Tibial artery (tissue), 4 donors: Measurements from ENCODE around the gene PBX1.

Experiments used
- DNase-seq, 2 donors: peaks; one replicate each; pipeline ENCODE4 v3.0.0-alpha.2; 2019
- H3K27ac ChIP-seq, 2 donors: fragments of 200-600 bp; sonication (generic) in 1 of 2; 1 replicate in 1 of 2; 2 replicates in 1 of 2; pipeline ENCODE4 v1.5.1; 2018 to 2019; ENCODE audit warnings: mild to moderate bottlenecking in 1 of 2
- H3K27me3 ChIP-seq, 2 donors: fragments of 200-600 bp; sonication (generic) in 1 of 2; one replicate each; pipeline versions ENCODE4 v1.5.1 to v1.6.0; 2016 to 2019
- H3K36me3 ChIP-seq, 3 donors: fragments of 200-600 bp; sonication (generic) in 2 of 3; one replicate each; pipeline ENCODE4 v1.5.1; 2016 to 2019; ENCODE audit warnings: mild to moderate bottlenecking in 2 of 3
- H3K4me1 ChIP-seq, 4 donors: fragments of 200-600 bp; sonication (generic) in 2 of 4; 1 replicate in 3 of 4; 2 replicates in 1 of 4; pipeline ENCODE4 v1.5.1; 2016 to 2019
- H3K4me3 ChIP-seq, 2 donors: fragments of 200-600 bp; sonication (generic) in 1 of 2; 1 replicate in 1 of 2; 2 replicates in 1 of 2; pipeline ENCODE4 v1.5.1; 2018 to 2019; ENCODE audit warnings: mild to moderate bottlenecking in 2 of 2
- H3K9me3 ChIP-seq, 3 donors: fragments of 200-600 bp; sonication (generic) in 1 of 3; one replicate each; pipeline ENCODE4 v1.5.1; 2016 to 2019
- CTCF ChIP-seq, 2 experiments: fragments of 200-600 bp in 1 of 2; fragments of 450-650 bp in 1 of 2; IDR thresholded peaks; one replicate each; pipeline ENCODE4 v1.5.1; 2017 to 2019; ENCODE audit warnings: antibody characterized with exemption in 2 of 2, mild to moderate bottlenecking in 1 of 2, moderate library complexity in 1 of 2
- intact Hi-C: fragments of 100-400 bp; cut with DNase I; formaldehyde crosslinking; loops from one replicate; pipeline ENCODE4 v1.15.0; 2023; ENCODE audit warnings: low total_unique reads

PBX1 gene

GRCh38 chr1:164619006-164619784 is 60.2 kb downstream of the PBX1 start:
- intact Hi-C loops, result no loop called here
- TF ChIP-seq CTCF (IDR thresholded peaks at IDR 0.05), result no peak
- Histone ChIP-seq H3K27me3 (no peaks in the 10 kb centered on the region), H3K27ac (no peak overlapping the region), H3K4me3 (no peak overlapping the region), H3K36me3 (no peaks in the 10 kb centered on the region), H3K9me3 (no peaks in the 10 kb centered on the region), H3K4me1 (peaks cover 0 to 65% (median 35%) of the 10 kb centered on the region in 4 donors)
- DNase-seq, result no peak

- peaks cover 0 to 42% (median 24%) of the 10 kb centered on the region in 4 donors for H3K4me1 ChIP-seq
- H3K4me3 ChIP-seq, result no peak overlapping the region
- TF ChIP-seq CTCF (IDR thresholded peaks at IDR 0.05), result no peak
- intact Hi-C loops, result loop anchor here (10.0 kb wide), 1 partner anchor 1207 kb away; no protein-coding TSS in a partner anchor
- no peak for DNase-seq
- no peaks in the 10 kb centered on the region for H3K27me3 ChIP-seq
- peaks cover 0 to 4% (median 0%) of the 10 kb centered on the region in 3 donors for H3K36me3 ChIP-seq
- no peak overlapping the region for H3K27ac ChIP-seq
- H3K9me3 ChIP-seq, result no peaks in the 10 kb centered on the region
Measured at GRCh38 chr1:164622068-164622845, 63.3 kb downstream of the PBX1 start.

GRCh38 chr1:164623805-164624204 is 64.8 kb downstream of the PBX1 start:
- H3K4me1 ChIP-seq, result peaks cover 0 to 36% (median 15%) of the 10 kb centered on the region in 4 donors
- peaks cover 0 to 7% (median 0%) of the 10 kb centered on the region in 3 donors for H3K36me3 ChIP-seq
- no peak for TF ChIP-seq CTCF (IDR thresholded peaks at IDR 0.05)
- no peak overlapping the region for H3K4me3 ChIP-seq
- H3K27ac ChIP-seq, result no peak overlapping the region
- H3K9me3 ChIP-seq, result no peaks in the 10 kb centered on the region
- DNase-seq, result no peak
- intact Hi-C loops, result loop anchor here (10.0 kb wide), 1 partner anchor 1209 kb away; no protein-coding TSS in a partner anchor
- H3K27me3 ChIP-seq, result no peaks in the 10 kb centered on the region

- intact Hi-C loops, result loop anchor here (10.0 kb wide), 1 partner anchor 1210 kb away; no protein-coding TSS in a partner anchor
Measured at GRCh38 chr1:164624400-164624799, 65.4 kb downstream of the PBX1 start.

More at GRCh38 chr1:164624400-164624799, 65.4 kb downstream of the PBX1 start:
- Histone ChIP-seq H3K27ac (no peak overlapping the region), H3K4me3 (no peak overlapping the region), H3K9me3 (no peaks in the 10 kb centered on the region), H3K4me1 (peaks cover 0 to 31% (median 15%) of the 10 kb centered on the region in 4 donors), H3K36me3 (peaks cover 0 to 9% (median 0%) of the 10 kb centered on the region in 3 donors), H3K27me3 (no peaks in the 10 kb centered on the region)
- no peak for TF ChIP-seq CTCF (IDR thresholded peaks at IDR 0.05)
- no peak for DNase-seq
